ENCODE data around the gene CCDC167. TPM values are rescaled to one million over a fixed set of nuclear protein-coding genes. Genes with fewer than 3 reads are reported as not detected.

CCDC167 gene
- total RNA-seq, 1 experiment from 2014 or later: 31.5 TPM

DNA sequence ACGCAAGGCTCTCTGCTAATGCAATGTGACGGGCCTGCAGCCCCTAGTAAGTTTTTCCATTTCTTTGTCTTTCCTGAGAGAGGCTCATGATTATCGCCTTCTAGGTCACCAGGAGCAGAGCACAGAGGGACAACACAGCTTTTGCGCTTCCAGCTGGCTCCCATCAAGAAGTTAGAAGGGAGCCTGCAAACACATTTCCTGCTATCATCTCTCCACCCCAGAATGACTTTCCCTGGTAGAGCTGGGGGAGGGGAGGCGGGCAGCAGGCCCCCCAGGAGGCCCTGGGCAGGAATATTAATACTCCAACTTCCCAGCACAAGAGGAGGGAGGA, 35.7 kb upstream of the CCDC167 start:
- TF ChIP-seq EZH2 (IDR thresholded peaks at IDR 0.05; ENCODE audit: borderline replicate concordance, low read depth, low read length, poor library complexity, severe bottlenecking): no peak
- TF ChIP-seq, protein P1, sequence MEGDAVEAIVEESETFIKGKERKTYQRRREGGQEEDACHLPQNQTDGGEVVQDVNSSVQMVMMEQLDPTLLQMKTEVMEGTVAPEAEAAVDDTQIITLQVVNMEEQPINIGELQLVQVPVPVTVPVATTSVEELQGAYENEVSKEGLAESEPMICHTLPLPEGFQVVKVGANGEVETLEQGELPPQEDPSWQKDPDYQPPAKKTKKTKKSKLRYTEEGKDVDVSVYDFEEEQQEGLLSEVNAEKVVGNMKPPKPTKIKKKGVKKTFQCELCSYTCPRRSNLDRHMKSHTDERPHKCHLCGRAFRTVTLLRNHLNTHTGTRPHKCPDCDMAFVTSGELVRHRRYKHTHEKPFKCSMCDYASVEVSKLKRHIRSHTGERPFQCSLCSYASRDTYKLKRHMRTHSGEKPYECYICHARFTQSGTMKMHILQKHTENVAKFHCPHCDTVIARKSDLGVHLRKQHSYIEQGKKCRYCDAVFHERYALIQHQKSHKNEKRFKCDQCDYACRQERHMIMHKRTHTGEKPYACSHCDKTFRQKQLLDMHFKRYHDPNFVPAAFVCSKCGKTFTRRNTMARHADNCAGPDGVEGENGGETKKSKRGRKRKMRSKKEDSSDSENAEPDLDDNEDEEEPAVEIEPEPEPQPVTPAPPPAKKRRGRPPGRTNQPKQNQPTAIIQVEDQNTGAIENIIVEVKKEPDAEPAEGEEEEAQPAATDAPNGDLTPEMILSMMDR (conservative IDR thresholded peaks at IDR 0.05; ENCODE audit: low read depth, low read length): no peak
- intact Hi-C loops (cut with micrococcal nuclease; ENCODE audit: unreplicated experiment): no loop called here
- H3K36me3 ChIP-seq (ENCODE audit: insufficient read depth, low read length, poor library complexity, severe bottlenecking): no peaks in the 10 kb centered on the region
- H3K4me1 ChIP-seq (ENCODE audit: insufficient read depth, low read length, poor library complexity, severe bottlenecking): peaks cover 16% of the 10 kb centered on the region
- peak; percentile 16 for DNase-seq (ENCODE audit: low spot score)
- peaks cover 45% of the 10 kb centered on the region for H3K27me3 ChIP-seq (replicated peaks; ENCODE audit: insufficient read depth, low read depth, low read length, poor library complexity)
- BruUV-seq (replicated peaks): no TSS peak
- CTCF ChIA-PET: no interaction called here
- no peak overlapping the region for H3K4me3 ChIP-seq (ENCODE audit: low read depth, low read length, poor library complexity, severe bottlenecking)
- no peak overlapping the region for H3K27ac ChIP-seq (ENCODE audit: low read depth, low read length, poor library complexity, severe bottlenecking)
- no peaks in the 10 kb centered on the region for H3K9me3 ChIP-seq (ENCODE audit: low read depth, low read length, poor library complexity, severe bottlenecking)
- POLR2A ChIA-PET (ENCODE audit: low non-redundant PET): no interaction called here

DNA sequence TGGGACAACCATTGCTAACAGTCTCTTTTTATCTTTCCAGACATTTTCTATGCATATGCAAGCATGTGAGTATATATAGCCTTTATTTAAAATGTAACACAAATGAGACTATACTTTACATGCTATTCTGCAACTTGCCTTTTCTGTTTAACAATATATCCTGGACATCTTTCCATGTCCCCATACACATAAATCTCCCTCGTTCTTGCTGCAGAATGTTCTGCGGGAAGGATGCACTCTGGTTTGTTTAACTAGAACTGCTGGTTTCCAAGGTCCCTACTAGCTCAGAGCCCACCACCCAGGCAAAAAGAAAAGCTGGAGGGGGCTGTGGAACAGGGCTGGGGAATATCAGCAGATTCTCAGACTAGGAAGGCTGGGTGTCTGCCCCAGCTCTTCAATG, 35.2 kb upstream of the CCDC167 start:
- no peak for TF ChIP-seq EZH2 (IDR thresholded peaks at IDR 0.05; ENCODE audit: borderline replicate concordance, low read depth, low read length, poor library complexity, severe bottlenecking)
- TF ChIP-seq, protein P1 (conservative IDR thresholded peaks at IDR 0.05; ENCODE audit: low read depth, low read length): no peak
- H3K9me3 ChIP-seq (ENCODE audit: low read depth, low read length, poor library complexity, severe bottlenecking): no peaks in the 10 kb centered on the region
- H3K27me3 ChIP-seq (replicated peaks; ENCODE audit: insufficient read depth, low read depth, low read length, poor library complexity): peaks cover 47% of the 10 kb centered on the region
- no peaks in the 10 kb centered on the region for H3K36me3 ChIP-seq (ENCODE audit: insufficient read depth, low read length, poor library complexity, severe bottlenecking)
- POLR2A ChIA-PET (ENCODE audit: low non-redundant PET): no interaction called here
- H3K4me3 ChIP-seq (ENCODE audit: low read depth, low read length, poor library complexity, severe bottlenecking): no peak overlapping the region
- no peak for DNase-seq (ENCODE audit: low spot score)
- BruUV-seq (replicated peaks): no TSS peak
- H3K4me1 ChIP-seq (ENCODE audit: insufficient read depth, low read length, poor library complexity, severe bottlenecking): peaks cover 16% of the 10 kb centered on the region
- intact Hi-C loops (cut with micrococcal nuclease; ENCODE audit: unreplicated experiment): no loop called here
- CTCF ChIA-PET: no interaction called here
- H3K27ac ChIP-seq (ENCODE audit: low read depth, low read length, poor library complexity, severe bottlenecking): no peak overlapping the region

DNA sequence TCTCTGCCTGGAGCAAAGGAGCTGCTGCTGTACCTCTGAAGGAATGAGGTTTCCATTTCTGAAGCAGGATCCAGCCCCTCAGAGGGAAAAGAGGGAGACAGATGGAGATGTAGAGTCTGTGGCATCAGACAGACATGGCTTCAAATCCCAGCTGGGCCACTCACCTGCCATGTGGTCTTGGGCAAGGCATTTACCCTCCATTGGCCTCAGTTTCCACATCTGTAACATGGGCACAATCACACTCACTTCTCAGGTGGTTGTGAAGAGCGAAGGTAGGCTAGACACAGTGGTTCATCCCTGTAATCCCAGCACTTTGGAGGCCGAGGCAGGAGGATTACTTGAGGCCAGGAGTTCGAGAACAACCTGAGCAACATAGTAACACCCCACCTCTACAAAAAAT, 32.4 kb upstream of the CCDC167 start:
- Histone ChIP-seq H3K27me3 (replicated peaks; ENCODE audit: insufficient read depth, low read depth, low read length, poor library complexity) (peaks cover 45% of the 10 kb centered on the region), H3K36me3 (ENCODE audit: insufficient read depth, low read length, poor library complexity, severe bottlenecking) (no peaks in the 10 kb centered on the region), H3K9me3 (ENCODE audit: low read depth, low read length, poor library complexity, severe bottlenecking) (no peaks in the 10 kb centered on the region), H3K4me3 (ENCODE audit: low read depth, low read length, poor library complexity, severe bottlenecking) (no peak overlapping the region), H3K4me1 (ENCODE audit: insufficient read depth, low read length, poor library complexity, severe bottlenecking) (peaks cover 16% of the 10 kb centered on the region), H3K27ac (ENCODE audit: low read depth, low read length, poor library complexity, severe bottlenecking) (no peak overlapping the region)
- BruUV-seq (replicated peaks): no TSS peak
- TF ChIP-seq EZH2 (IDR thresholded peaks at IDR 0.05; ENCODE audit: borderline replicate concordance, low read depth, low read length, poor library complexity, severe bottlenecking): no peak
- TF ChIP-seq, protein P1 (conservative IDR thresholded peaks at IDR 0.05; ENCODE audit: low read depth, low read length): no peak
- POLR2A ChIA-PET (ENCODE audit: low non-redundant PET): no interaction called here
- intact Hi-C loops (cut with micrococcal nuclease; ENCODE audit: unreplicated experiment): no loop called here
- no peak for DNase-seq (ENCODE audit: low spot score)
- CTCF ChIA-PET: no interaction called here

Data from A673 (cell line).